Neural cell (in vitro differentiated cells): ENCODE results near the gene LETM1. TPM values are rescaled to one million over a fixed set of nuclear protein-coding genes. Genes with fewer than 3 reads are reported as not detected.

Experiments used
- H2AFZ ChIP-seq: fragments of 200-600, 300-800 bp; sonication (generic), shearing (Covaris generic); 2 replicates; pipeline ENCODE4 v1.6.0; 2014; ENCODE audit warnings: low read depth, mild to moderate bottlenecking, antibody characterized with exemption, low read length, moderate library complexity
- H3F3A ChIP-seq: fragments of 200-600 bp; shearing (Covaris generic); 2 replicates; pipeline ENCODE4 v1.6.1; 2016; ENCODE audit warnings: mild to moderate bottlenecking, moderate library complexity, mixed read lengths, antibody characterized with exemption, low read length; ENCODE audit not compliant: insufficient read depth, poor library complexity, severe bottlenecking
- H3K27ac ChIP-seq: fragments of 200-600, 300-800 bp; sonication (generic), shearing (Covaris generic); 2 replicates; pipeline ENCODE4 v1.5.1; 2014; ENCODE audit warnings: mild to moderate bottlenecking, low read length, moderate library complexity
- H3K27me3 ChIP-seq: fragments of 300-800, 200-600 bp; sonication (generic), shearing (Covaris generic); 2 replicates; pipeline ENCODE4 v1.6.0; 2014; ENCODE audit warnings: mild to moderate bottlenecking, low read depth, low read length, moderate library complexity; ENCODE audit not compliant: insufficient read depth
- H3K36me3 ChIP-seq: fragments of 300-800, 200-600 bp; sonication (generic), shearing (Covaris generic); 2 replicates; pipeline ENCODE4 v1.5.1; 2014; ENCODE audit warnings: mild to moderate bottlenecking, antibody characterized with exemption, low read length, moderate library complexity; ENCODE audit not compliant: insufficient read depth
- H3K4me2 ChIP-seq: fragments of 300-800, 200-600 bp; sonication (generic), shearing (Covaris generic); 2 replicates; pipeline ENCODE4 v1.6.0; 2014; ENCODE audit warnings: mild to moderate bottlenecking, low read length
- H3K4me3 ChIP-seq: fragments of 300-800, 200-600 bp; sonication (generic), shearing (Covaris generic); 2 replicates; pipeline ENCODE4 v1.5.1; 2014; ENCODE audit warnings: mild to moderate bottlenecking, low read length, moderate library complexity
- H3K79me2 ChIP-seq: fragments of 200-600 bp; shearing (Covaris generic); replicated peaks from 2 replicates; pipeline ENCODE4 v1.6.0; 2014; ENCODE audit warnings: mild to moderate bottlenecking, low read length, moderate library complexity; ENCODE audit not compliant: insufficient read depth
- H3K9ac ChIP-seq: fragments of 300-800, 200-600 bp; sonication (generic), shearing (Covaris generic); 2 replicates; pipeline ENCODE4 v1.6.1; 2016; ENCODE audit warnings: mild to moderate bottlenecking, low read length, mixed read lengths
- H3K9me2 ChIP-seq: fragments of 200-600 bp; shearing (Covaris generic); 2 replicates; pipeline ENCODE4 v1.6.1; 2016; ENCODE audit warnings: mild to moderate bottlenecking, low read length, mixed read lengths; ENCODE audit not compliant: insufficient read depth
- H3K9me3 ChIP-seq: fragments of 200-600, 300-800 bp; sonication (generic), shearing (Covaris generic); 2 replicates; pipeline ENCODE4 v1.6.1; 2016; ENCODE audit warnings: mild to moderate bottlenecking, mixed run types, low read length, moderate library complexity, mixed read lengths
- H4K20me1 ChIP-seq: fragments of 200-600 bp; shearing (Covaris generic); 2 replicates; pipeline ENCODE4 v1.6.1; 2016; ENCODE audit warnings: mild to moderate bottlenecking, mixed run types; ENCODE audit not compliant: insufficient read depth
- EP300 ChIP-seq: fragments of 450-650 bp; conservative IDR thresholded peaks from 2 replicates; pipeline ENCODE4 v1.6.1; 2014; ENCODE audit warnings: antibody characterized with exemption, mild to moderate bottlenecking, moderate library complexity; ENCODE audit not compliant: poor library complexity, severe bottlenecking
- EZH2 ChIP-seq: fragments of 200-600, 300-800 bp; shearing (Covaris generic), sonication (generic); IDR thresholded peaks from 2 replicates; pipeline ENCODE4 v1.6.1; 2014; ENCODE audit warnings: antibody characterized with exemption, low read length, borderline replicate concordance, mild to moderate bottlenecking; ENCODE audit not compliant: insufficient read depth, poor library complexity, severe bottlenecking
- MXI1 ChIP-seq: fragments of 450-650 bp; conservative IDR thresholded peaks from 2 replicates; pipeline ENCODE4 v1.6.1; 2014; ENCODE audit warnings: antibody characterized with exemption, mild to moderate bottlenecking; ENCODE audit not compliant: poor library complexity, severe bottlenecking
- POLR2AphosphoS5 ChIP-seq: IDR thresholded peaks from 2 replicates; pipeline ENCODE4 v1.6.1; 2012
- RAD21 ChIP-seq: fragments of 450-650 bp; conservative IDR thresholded peaks from 2 replicates; pipeline ENCODE4 v1.6.1; 2014; ENCODE audit warnings: antibody characterized with exemption, mild to moderate bottlenecking, moderate library complexity
- REST ChIP-seq: IDR thresholded peaks from 2 replicates; pipeline ENCODE4 v1.6.1; 2012; ENCODE audit warnings: borderline replicate concordance
- SMC3 ChIP-seq: fragments of 450-650 bp; conservative IDR thresholded peaks from 2 replicates; pipeline ENCODE4 v1.6.1; 2014; ENCODE audit warnings: antibody characterized with exemption, mild to moderate bottlenecking, moderate library complexity; ENCODE audit not compliant: poor library complexity
- TAF1 ChIP-seq: IDR thresholded peaks from 2 replicates; pipeline ENCODE4 v1.6.1; 2012; ENCODE audit warnings: low read depth
- polyA plus RNA-seq: library from polyadenylated mRNA; depleted of rRNA; stranded (reverse); fragments of >200 nt; gene quantifications from 2 replicates; pipeline ENCODE4 v1.2.3, GENCODE V29; 2014
- TF ChIP-seq, protein P1 (sequence below): fragments of 450-650 bp; IDR thresholded peaks from 2 replicates; pipeline ENCODE4 v1.5.1; 2014; ENCODE audit warnings: antibody characterized with exemption, mild to moderate bottlenecking, moderate library complexity; ENCODE audit not compliant: poor library complexity, severe bottlenecking

The LETM1 gene
- polyA plus RNA-seq, 1 donor from 2014 or later, result 38.9 TPM

DNA sequence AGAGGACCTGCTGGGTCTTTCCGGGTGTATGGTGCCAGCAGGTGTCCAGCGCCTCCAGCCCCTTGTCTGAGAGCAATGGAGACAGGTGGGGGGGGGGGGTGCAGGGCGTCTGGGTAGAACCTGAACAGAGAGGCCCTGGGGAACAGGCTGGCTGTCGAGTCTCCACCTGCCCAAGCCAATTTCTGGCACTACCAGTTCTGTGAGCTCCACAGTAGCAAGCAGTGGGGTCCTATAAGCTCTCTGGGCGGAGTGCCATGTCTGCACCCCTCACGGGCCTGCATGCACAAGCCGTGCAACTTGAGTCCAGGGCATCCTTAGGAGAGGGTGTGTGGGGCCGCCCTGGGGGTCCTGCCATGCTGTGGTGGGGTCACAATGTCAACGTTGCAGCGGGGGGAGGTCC is 72.9 kb downstream of the LETM1 start:
- no peaks in the 10 kb centered on the region for H3K36me3 ChIP-seq
- no peak overlapping the region for H3K4me3 ChIP-seq
- no peak overlapping the region for H3K27ac ChIP-seq
- no peaks in the 10 kb centered on the region for H4K20me1 ChIP-seq
- H3K9me3 ChIP-seq, result no peaks in the 10 kb centered on the region
- no peaks in the 10 kb centered on the region for H3K27me3 ChIP-seq
- no peak overlapping the region for H3K9ac ChIP-seq
- H3K79me2 ChIP-seq, result no peaks in the 10 kb centered on the region
- H3K4me2 ChIP-seq, result no peak overlapping the region
- no peaks in the 10 kb centered on the region for H3F3A ChIP-seq
- TF ChIP-seq REST, result no peak
- no peak for TF ChIP-seq EZH2
- no peak for TF ChIP-seq TAF1
- TF ChIP-seq MXI1, result no peak
- TF ChIP-seq SMC3, result no peak
- TF ChIP-seq EP300, result no peak
- no peak for TF ChIP-seq RAD21
- TF ChIP-seq, protein P1, sequence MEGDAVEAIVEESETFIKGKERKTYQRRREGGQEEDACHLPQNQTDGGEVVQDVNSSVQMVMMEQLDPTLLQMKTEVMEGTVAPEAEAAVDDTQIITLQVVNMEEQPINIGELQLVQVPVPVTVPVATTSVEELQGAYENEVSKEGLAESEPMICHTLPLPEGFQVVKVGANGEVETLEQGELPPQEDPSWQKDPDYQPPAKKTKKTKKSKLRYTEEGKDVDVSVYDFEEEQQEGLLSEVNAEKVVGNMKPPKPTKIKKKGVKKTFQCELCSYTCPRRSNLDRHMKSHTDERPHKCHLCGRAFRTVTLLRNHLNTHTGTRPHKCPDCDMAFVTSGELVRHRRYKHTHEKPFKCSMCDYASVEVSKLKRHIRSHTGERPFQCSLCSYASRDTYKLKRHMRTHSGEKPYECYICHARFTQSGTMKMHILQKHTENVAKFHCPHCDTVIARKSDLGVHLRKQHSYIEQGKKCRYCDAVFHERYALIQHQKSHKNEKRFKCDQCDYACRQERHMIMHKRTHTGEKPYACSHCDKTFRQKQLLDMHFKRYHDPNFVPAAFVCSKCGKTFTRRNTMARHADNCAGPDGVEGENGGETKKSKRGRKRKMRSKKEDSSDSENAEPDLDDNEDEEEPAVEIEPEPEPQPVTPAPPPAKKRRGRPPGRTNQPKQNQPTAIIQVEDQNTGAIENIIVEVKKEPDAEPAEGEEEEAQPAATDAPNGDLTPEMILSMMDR, result no peak
- TF ChIP-seq POLR2AphosphoS5, result no peak
- no peak overlapping the region for H2AFZ ChIP-seq
- no peaks in the 10 kb centered on the region for H3K9me2 ChIP-seq

- no peaks in the 10 kb centered on the region for H3K9me2 ChIP-seq
- no peak overlapping the region for H3K4me3 ChIP-seq
- no peak overlapping the region for H3K27ac ChIP-seq
- no peaks in the 10 kb centered on the region for H4K20me1 ChIP-seq
- no peaks in the 10 kb centered on the region for H3K79me2 ChIP-seq
- H3K9ac ChIP-seq, result no peak overlapping the region
- H3K36me3 ChIP-seq, result no peaks in the 10 kb centered on the region
- no peaks in the 10 kb centered on the region for H3F3A ChIP-seq
- H2AFZ ChIP-seq, result no peak overlapping the region
- no peaks in the 10 kb centered on the region for H3K27me3 ChIP-seq
- H3K9me3 ChIP-seq, result no peaks in the 10 kb centered on the region
- TF ChIP-seq REST (no peak), POLR2AphosphoS5 (no peak), RAD21 (no peak)
- no peak overlapping the region for H3K4me2 ChIP-seq
These were observed 75.5 kb downstream of the LETM1 start for GRCh38 chr4:1780435-1780834.
